OCI-LY7 (cell line): ENCODE results near the gene TMPRSS6.

Experiments
- CTCF ChIP-seq: fragments of 200-600 bp; sonication (generic); conservative IDR thresholded peaks from 2 replicates; pipeline ENCODE4 v1.5.1; 2014; ENCODE audit warnings: mild to moderate bottlenecking, antibody characterized with exemption, low read length, moderate library complexity, mixed read lengths
- EZH2phosphoT487 ChIP-seq: fragments of 200-600 bp; sonication (generic); IDR thresholded peaks from 2 replicates; pipeline ENCODE4 v1.6.1; 2018; ENCODE audit warnings: low read depth, borderline replicate concordance, mild to moderate bottlenecking, mixed run types, antibody characterized with exemption, low read length, moderate library complexity, mixed read lengths

GRCh38 chr22:37026325-37026724 is 83.2 kb downstream of the TMPRSS6 start:
- TF ChIP-seq EZH2phosphoT487 (no peak), CTCF (no peak)
